ENCODE measurements around the gene RPS27L. TPM values are rescaled to one million over a fixed set of nuclear protein-coding genes. Genes with fewer than 3 reads are reported as not detected.

The RPS27L gene
- total and polyA plus RNA-seq, 9 of the 15 experiments (the other 6 are each of a cell fraction or from before 2014, with no cell fraction given) = 72.2 to 382 (median 116) TPM

- TF ChIP-seq ZBTB11 (CRISPR knock-in tag; IDR thresholded peaks at IDR 0.05) = peak in 1 of 3 experiments; percentile 56; a peak in 1 of 6 replicates
- TF ChIP-seq SIRT6 (IDR thresholded peaks at IDR 0.05; ENCODE audit: low read depth, low read length) = no peak
- TF ChIP-seq MTA2 (IDR thresholded peaks at IDR 0.05; ENCODE audit: low read depth) = no peak
- peak; percentile 51 to 80; a peak in 3 of 4 replicates for TF ChIP-seq MNT (conservative IDR thresholded peaks at IDR 0.05)
- TF ChIP-seq PHF21A (IDR thresholded peaks at IDR 0.05; ENCODE audit: borderline replicate concordance, low read depth) = no peak
- no peak for TF ChIP-seq PHB (CRISPR knock-in tag; IDR thresholded peaks at IDR 0.05)
- no peak for TF ChIP-seq CEBPZ (IDR thresholded peaks at IDR 0.05; ENCODE audit: borderline replicate concordance, low read depth, low read length)
- TF ChIP-seq SREBF2 (CRISPR knock-in tag; IDR thresholded peaks at IDR 0.05) = no peak
- TF ChIP-seq BRF2 (IDR thresholded peaks at IDR 0.05; ENCODE audit: borderline replicate concordance, insufficient read depth, insufficient read length) = no peak
- no peak; the same call in 1 of the 2 replicates for TF ChIP-seq ATF1 (CRISPR knock-in tag; IDR thresholded peaks at IDR 0.05)
- peak; percentile 97 for TF ChIP-seq ATF1 (tag; IDR thresholded peaks at IDR 0.05)
- no peak for TF ChIP-seq ZNF512 (tag; IDR thresholded peaks at IDR 0.05)
- no peak for TF ChIP-seq NFXL1 (CRISPR knock-in tag; IDR thresholded peaks at IDR 0.05)
- TF ChIP-seq TCF3 (CRISPR knock-in tag; IDR thresholded peaks at IDR 0.05) = 0 out of 2 replicates have a peak, but pooled peaks have one; percentile 18
- no peak for TF ChIP-seq DNMT1 (IDR thresholded peaks at IDR 0.05)
Observed at GRCh38 chr15:63188926-63189871, 31.9 kb upstream of the RPS27L start, which contains the start of gene RAB8B (continued).

All from K562 (cell line).